ENCODE results near the gene CTXN3.

CTXN3 gene

DNA sequence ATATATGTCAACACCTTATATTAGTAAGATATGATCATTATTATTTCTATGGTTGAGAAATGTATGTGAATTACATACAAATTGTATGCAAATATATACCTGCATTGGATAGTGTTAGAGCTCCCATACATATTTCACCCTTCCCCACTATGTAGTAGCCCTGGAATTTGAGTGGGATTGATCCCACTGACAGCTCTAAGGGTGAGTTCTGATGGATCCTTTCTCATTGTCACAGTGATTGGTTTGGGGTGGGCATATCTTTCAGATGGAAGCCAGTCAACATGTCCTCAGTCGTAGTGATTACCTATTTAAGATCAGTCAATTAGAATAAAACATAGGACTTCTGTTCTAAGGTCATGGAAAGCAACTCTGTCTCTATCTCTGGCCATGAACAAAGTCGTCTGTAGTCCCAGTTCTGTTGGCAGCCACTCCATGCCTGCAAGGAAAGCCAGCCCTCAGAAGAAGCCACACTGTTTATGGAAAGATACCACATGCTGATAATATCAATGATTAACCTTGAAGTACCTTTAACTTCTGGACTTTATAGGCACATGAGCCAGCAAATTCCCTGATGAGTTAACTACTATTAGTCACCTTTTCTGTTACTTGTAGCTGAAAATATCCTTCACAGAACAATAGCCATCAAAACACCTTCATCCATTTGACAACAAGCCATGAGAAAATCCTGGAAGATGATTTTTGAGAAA, 49.2 kb downstream of the CTXN3 start:
- DNase-seq (ENCODE audit: low read depth), result no peak

DNA sequence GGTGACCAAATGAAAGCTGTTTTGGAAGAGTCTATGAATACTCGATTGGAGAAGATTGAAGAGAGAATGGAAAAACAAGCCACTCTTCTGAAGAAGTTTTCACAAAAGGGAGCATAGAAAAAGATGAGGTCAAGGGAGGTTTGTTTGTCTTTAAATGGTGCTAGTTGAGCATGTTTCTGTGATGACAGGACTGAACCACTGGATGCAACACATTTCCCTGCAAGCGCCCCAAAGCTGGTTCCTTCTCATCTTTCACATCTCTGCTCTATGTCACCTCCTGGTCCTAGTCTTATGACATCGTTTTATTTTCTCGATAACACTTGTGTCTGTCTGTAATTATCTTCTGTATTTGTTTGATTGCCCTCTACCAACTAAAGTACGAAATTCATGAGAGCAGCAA, 50.5 kb downstream of the CTXN3 start:
- no peak for DNase-seq (ENCODE audit: low read depth)

DNA sequence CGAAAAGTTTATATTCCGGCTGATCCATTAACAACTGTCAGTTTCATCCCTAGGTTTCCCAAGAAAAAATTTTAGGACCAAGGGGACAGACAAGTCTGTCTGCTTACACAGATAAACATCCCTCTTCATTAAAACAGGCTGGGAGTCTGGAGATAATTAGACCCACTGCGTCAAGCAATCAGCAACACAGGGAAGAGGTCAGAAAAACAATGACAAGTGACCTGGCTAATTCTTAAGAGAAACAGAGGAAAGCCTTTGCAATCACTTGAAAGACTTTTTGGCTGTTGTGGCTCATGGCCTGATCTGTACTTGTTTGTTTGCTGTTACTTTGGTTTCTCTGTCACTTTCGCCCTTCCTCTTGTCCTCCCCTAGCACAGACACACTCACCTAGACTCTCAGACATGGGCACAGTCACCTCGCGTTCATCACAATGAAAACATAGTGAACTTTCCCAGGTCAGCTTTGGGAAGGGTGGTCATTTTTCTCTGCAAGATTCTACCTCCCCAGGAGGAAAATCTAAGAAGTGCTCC, 51.4 kb downstream of the CTXN3 start:
- DNase-seq (ENCODE audit: low read depth), result no peak

DNA sequence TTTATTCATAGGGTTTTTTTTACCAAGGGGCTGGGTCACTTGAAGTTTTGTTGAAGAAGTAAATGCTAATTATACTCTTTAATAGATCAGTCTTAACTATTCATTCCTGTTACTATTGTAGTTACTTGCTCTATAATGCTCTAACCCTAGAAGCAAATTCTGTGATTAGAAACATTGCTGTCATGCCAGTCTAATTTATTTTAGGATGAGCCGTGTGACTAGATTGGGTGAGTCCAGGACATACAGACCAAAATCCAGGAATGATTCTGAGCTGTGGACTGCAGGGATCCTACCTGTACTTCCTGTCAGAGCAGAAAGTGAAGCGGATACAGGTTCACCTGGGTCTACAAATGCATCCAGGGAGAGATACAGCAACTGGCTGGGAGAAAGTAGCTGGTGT, 53.6 kb downstream of the CTXN3 start:
- no peak for DNase-seq (ENCODE audit: low read depth)

DNA sequence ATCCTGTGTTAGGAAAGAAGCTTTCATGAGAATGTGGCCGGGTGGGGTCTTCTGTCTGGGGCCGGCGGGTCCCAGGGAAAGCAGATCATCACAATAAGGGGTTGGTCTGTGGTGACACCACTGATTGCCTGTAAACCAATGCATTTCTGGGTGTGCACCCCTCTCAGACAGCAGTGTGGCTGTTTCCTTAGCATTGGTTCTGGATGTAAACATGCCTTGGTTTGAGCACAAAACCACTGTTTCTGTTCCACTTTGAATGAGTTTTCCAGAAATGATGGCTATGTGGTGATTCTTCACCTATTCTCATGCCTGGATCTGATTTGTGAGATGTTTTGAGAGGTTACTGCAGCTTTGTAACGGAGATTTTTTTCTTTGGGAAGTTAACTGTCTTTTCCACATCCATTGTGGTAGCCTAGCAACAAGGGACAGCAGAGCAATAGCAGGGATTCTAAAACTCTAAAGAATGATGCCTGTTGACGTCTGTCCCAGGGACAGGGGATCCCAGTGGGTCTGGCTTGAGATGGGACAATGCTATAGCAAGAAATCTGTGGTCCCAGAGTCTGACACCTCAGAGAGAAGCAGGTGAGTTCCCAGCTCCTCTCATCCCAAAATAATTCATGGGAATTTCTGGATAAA, 54.2 kb downstream of the CTXN3 start, which contains the start of gene CCDC192:
Gene CCDC192 (plus strand): TSS at position 466 of the 636 bp plus-strand sequence. CDS start 55 bp downstream, at position 521.
- no peak for DNase-seq (ENCODE audit: low read depth)

DNA sequence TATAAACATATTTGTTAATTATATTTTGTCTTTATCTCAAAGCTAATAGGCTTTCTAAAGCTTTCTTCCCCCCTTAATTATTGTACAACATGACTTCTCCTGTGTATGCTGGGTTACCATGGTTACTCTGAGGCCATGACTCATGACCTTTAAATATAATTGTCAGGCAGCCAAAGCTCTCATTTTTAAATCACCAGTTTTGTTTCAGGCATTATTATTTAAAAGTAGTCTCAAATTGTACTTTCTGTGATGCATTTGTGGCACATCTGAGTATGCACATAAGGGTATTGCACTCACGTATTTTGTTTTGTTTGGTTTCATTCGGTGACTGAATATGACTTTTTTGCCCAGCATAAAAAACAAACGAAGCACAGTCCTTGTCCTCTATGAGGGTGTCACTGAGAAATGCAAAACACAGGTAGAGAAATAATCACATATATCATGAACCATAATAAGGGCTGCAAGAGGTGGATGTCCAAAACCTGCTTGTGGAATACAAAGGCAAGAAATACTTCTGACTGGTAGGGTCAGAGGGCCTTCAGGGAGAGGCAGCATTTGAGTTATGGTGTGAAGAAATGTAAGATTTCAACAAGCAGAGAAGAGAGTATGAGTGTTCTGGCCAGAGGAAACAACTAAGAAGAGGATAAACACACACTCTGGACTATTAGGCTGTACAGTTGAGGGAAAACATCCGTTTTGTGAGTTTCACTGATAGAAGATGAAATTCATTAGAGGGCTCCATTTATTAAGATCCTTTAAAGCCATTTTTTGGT, 56.4 kb downstream of the CTXN3 start:
- DNase-seq (ENCODE audit: low read depth), result no peak

DNA sequence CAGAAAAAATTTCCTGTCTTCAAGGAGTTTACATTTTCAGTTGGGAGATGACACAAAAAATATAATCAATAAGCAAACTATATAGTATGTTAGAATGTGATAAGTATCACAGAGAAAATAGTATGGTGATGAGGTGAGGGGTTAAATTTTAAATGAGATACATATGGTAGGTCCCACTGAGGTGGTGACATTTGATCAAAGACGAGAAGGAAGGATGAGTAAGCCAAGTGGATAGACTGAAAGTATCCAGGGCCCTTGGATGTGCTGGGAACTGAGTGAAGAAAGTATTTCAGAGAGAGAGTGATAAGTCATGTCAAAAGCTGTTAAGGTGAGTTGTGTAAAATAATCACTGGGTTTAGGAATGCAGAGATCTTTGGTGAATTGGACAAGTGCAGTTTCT, 57.8 kb downstream of the CTXN3 start:
- no peak for DNase-seq (ENCODE audit: low read depth)

DNA sequence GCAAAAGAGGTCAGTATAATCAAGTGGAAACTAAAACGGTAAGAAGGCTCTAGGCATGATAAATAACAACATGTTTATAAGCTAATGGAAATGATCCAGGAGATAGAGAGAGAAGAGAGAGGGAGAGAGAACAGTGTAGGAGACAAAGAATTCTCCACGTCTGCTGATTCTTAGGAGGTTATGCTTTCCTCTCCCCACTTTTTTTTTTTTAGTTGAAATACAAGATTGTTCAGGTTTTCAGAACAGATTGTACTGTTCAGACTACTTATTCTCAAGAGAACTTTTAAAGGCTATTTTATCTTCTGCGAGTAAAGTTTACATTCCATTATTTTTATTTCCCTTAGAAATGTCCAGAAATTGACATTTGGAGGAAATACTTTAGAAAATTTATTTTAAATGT, 58.3 kb downstream of the CTXN3 start:
- no peak for DNase-seq (ENCODE audit: low read depth)

Measured in HS-27A (cell line).